ENCODE measurements around the gene FHOD3.

The FHOD3 gene

DNA sequence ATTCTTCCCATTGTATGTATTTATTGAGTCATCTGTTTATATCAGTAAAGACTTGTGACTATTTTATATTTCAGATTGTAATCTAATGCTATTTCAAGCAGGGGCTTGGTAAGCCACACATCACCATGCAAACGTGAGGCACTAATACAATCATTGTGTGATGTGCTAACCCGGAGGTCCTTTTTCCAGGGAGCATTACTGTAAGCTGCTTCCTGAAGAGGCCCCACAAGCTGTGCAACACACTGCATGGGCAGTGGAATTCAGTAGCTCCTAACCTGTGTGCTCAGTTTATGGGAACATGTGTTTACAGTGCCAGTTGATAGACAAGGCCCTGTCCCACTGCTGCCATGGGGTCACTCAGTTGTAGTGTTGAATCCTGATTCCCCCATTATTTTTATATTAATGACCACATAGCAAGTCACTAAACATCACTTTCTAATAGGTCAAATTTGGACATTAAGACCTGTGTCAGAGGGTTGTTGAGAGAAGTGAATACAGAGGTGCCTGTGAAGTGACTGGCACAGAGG lies 162.9 kb downstream of the FHOD3 start:
- TF ChIP-seq CREB1 (IDR thresholded peaks at IDR 0.05; ENCODE audit: low read depth): no peak
- no peak for TF ChIP-seq CEBPB (IDR thresholded peaks at IDR 0.05)
- no peak for TF ChIP-seq TCF12 (IDR thresholded peaks at IDR 0.05; ENCODE audit: low read depth)
- TF ChIP-seq, protein P1, sequence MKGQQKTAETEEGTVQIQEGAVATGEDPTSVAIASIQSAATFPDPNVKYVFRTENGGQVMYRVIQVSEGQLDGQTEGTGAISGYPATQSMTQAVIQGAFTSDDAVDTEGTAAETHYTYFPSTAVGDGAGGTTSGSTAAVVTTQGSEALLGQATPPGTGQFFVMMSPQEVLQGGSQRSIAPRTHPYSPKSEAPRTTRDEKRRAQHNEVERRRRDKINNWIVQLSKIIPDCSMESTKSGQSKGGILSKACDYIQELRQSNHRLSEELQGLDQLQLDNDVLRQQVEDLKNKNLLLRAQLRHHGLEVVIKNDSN (IDR thresholded peaks at IDR 0.05): no peak
- no peak for TF ChIP-seq ZBTB7A (IDR thresholded peaks at IDR 0.05; ENCODE audit: low read depth)
- no peak for TF ChIP-seq YY1 (IDR thresholded peaks at IDR 0.05; ENCODE audit: low read depth)
- no peak for TF ChIP-seq EGR1 (IDR thresholded peaks at IDR 0.05)

GRCh38 chr18:36460854-36461253 lies 163.3 kb downstream of the FHOD3 start:
- TF ChIP-seq YY1 (IDR thresholded peaks at IDR 0.05; ENCODE audit: low read depth) (no peak), CEBPB (IDR thresholded peaks at IDR 0.05) (no peak), EGR1 (IDR thresholded peaks at IDR 0.05) (no peak), NFIC (IDR thresholded peaks at IDR 0.05) (no peak)
- TF ChIP-seq, protein P2, sequence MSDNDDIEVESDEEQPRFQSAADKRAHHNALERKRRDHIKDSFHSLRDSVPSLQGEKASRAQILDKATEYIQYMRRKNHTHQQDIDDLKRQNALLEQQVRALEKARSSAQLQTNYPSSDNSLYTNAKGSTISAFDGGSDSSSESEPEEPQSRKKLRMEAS (IDR thresholded peaks at IDR 0.05): no peak

GRCh38 chr18:36461551-36461987 lies 164.1 kb downstream of the FHOD3 start:
- TF ChIP-seq NFIC (IDR thresholded peaks at IDR 0.05) (no peak), TEAD4 (IDR thresholded peaks at IDR 0.05) (no peak), FOXM1 (IDR thresholded peaks at IDR 0.05; ENCODE audit: borderline replicate concordance, low read depth) (no peak)

DNA sequence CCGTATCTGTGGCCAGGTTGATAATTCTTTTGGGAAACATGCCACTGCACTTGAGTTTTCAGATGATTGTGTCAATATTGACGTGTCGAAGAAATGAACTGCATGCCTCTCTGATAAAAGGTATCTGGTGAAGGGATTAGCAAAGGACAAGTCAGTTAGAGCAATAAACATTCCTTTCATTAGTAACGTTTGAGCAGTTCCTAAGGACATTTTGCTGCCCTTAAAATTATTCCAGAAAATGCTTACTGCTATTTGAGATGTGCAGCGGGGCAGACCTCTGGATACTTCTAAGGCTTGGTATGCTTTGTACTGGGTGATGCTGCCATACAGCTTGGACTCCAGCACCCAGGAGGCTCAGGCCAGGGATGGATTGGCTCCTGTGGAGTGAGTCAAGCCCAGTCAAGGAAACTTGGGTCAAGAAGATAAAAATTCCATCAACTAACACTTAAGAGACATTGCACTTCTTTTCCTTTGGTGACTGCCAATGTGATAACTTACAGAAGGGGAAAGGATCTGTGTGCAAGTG lies 166.7 kb downstream of the FHOD3 start:
- TF ChIP-seq, protein P3, sequence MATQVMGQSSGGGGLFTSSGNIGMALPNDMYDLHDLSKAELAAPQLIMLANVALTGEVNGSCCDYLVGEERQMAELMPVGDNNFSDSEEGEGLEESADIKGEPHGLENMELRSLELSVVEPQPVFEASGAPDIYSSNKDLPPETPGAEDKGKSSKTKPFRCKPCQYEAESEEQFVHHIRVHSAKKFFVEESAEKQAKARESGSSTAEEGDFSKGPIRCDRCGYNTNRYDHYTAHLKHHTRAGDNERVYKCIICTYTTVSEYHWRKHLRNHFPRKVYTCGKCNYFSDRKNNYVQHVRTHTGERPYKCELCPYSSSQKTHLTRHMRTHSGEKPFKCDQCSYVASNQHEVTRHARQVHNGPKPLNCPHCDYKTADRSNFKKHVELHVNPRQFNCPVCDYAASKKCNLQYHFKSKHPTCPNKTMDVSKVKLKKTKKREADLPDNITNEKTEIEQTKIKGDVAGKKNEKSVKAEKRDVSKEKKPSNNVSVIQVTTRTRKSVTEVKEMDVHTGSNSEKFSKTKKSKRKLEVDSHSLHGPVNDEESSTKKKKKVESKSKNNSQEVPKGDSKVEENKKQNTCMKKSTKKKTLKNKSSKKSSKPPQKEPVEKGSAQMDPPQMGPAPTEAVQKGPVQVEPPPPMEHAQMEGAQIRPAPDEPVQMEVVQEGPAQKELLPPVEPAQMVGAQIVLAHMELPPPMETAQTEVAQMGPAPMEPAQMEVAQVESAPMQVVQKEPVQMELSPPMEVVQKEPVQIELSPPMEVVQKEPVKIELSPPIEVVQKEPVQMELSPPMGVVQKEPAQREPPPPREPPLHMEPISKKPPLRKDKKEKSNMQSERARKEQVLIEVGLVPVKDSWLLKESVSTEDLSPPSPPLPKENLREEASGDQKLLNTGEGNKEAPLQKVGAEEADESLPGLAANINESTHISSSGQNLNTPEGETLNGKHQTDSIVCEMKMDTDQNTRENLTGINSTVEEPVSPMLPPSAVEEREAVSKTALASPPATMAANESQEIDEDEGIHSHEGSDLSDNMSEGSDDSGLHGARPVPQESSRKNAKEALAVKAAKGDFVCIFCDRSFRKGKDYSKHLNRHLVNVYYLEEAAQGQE (IDR thresholded peaks at IDR 0.05; ENCODE audit: low read depth): no peak
- TF ChIP-seq EP300 (IDR thresholded peaks at IDR 0.05; ENCODE audit: borderline replicate concordance) (no peak), YY1 (IDR thresholded peaks at IDR 0.05; ENCODE audit: low read depth) (no peak), FOXM1 (IDR thresholded peaks at IDR 0.05; ENCODE audit: borderline replicate concordance, low read depth) (no peak), TCF12 (IDR thresholded peaks at IDR 0.05; ENCODE audit: low read depth) (no peak), ZBTB7A (IDR thresholded peaks at IDR 0.05; ENCODE audit: low read depth) (no peak), EGR1 (IDR thresholded peaks at IDR 0.05) (no peak), RAD21 (IDR thresholded peaks at IDR 0.05; ENCODE audit: low read depth) (no peak), NFIC (IDR thresholded peaks at IDR 0.05) (no peak), CEBPB (IDR thresholded peaks at IDR 0.05) (no peak), TAF1 (IDR thresholded peaks at IDR 0.05; ENCODE audit: low read depth) (no peak), TEAD4 (IDR thresholded peaks at IDR 0.05) (no peak), CREB1 (IDR thresholded peaks at IDR 0.05; ENCODE audit: low read depth) (no peak)
- TF ChIP-seq, protein P1 (IDR thresholded peaks at IDR 0.05): no peak
- TF ChIP-seq, protein P2 (IDR thresholded peaks at IDR 0.05): no peak

- TF ChIP-seq EGR1 (IDR thresholded peaks at IDR 0.05): no peak
- no peak for TF ChIP-seq CREB1 (IDR thresholded peaks at IDR 0.05; ENCODE audit: low read depth)
- no peak for TF ChIP-seq FOXM1 (IDR thresholded peaks at IDR 0.05; ENCODE audit: borderline replicate concordance, low read depth)
- TF ChIP-seq TAF1 (IDR thresholded peaks at IDR 0.05; ENCODE audit: low read depth): no peak
- TF ChIP-seq EP300 (IDR thresholded peaks at IDR 0.05; ENCODE audit: borderline replicate concordance): no peak
- TF ChIP-seq TEAD4 (IDR thresholded peaks at IDR 0.05): no peak
- TF ChIP-seq TCF12 (IDR thresholded peaks at IDR 0.05; ENCODE audit: low read depth): no peak
- TF ChIP-seq ZBTB7A (IDR thresholded peaks at IDR 0.05; ENCODE audit: low read depth): no peak
- TF ChIP-seq, protein P1 (IDR thresholded peaks at IDR 0.05): no peak
- TF ChIP-seq CEBPB (IDR thresholded peaks at IDR 0.05): no peak
- TF ChIP-seq NFIC (IDR thresholded peaks at IDR 0.05): no peak
Measured at GRCh38 chr18:36465276-36465675, 167.8 kb downstream of the FHOD3 start.

DNA sequence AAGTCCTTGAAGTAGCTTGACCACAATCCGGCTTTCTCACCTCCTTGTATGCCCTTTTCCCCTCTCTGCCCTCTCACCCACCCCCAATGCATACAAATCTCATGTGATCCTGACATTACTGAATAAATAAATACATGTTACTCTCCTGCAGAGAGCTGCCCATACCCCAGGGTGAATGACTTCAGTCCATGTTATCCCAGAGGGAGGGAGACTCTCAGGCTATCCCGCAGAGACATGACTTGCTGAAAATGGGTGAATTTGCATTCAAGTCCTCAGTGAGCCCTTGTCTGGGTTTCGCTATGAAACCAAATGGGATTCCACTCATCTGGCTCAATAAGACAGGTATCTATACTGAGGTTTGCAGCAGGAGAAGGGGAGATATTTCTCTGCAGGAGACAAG lies 168.5 kb downstream of the FHOD3 start:
- TF ChIP-seq RAD21 (IDR thresholded peaks at IDR 0.05; ENCODE audit: low read depth) (no peak), CREB1 (IDR thresholded peaks at IDR 0.05; ENCODE audit: low read depth) (no peak), TAF1 (IDR thresholded peaks at IDR 0.05; ENCODE audit: low read depth) (no peak), FOXM1 (IDR thresholded peaks at IDR 0.05; ENCODE audit: borderline replicate concordance, low read depth) (no peak), YY1 (IDR thresholded peaks at IDR 0.05; ENCODE audit: low read depth) (no peak)
- TF ChIP-seq, protein P3 (IDR thresholded peaks at IDR 0.05; ENCODE audit: low read depth): no peak

All from Ishikawa (cell line).